Measurements from ENCODE around the gene MTNR1A. TPM values are rescaled to one million over a fixed set of nuclear protein-coding genes. Genes with fewer than 3 reads are reported as not detected.

The MTNR1A gene
- total RNA-seq, 1 experiment from 2014 or later, result 0.84 TPM

DNA sequence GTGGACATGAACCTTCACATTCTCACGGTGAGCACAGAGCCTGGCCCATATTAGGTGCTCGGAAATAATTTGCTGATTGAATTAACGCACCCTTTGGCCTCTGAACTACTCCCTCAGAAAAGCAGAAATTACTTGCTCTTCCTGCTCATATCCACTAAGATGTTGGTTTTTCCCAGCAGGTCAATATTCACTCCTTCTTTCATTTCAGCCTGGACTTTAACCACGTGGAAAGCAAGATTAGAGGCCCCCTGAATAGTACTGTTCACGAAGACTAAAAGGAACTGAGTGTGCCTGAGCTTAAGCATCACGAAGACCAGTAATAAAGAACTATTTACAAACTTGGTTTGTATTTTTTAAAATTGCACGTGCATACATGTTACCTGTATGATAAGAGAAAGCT is 9.9 kb downstream of the MTNR1A start:
- Histone ChIP-seq H4K20me1 (ENCODE audit: insufficient read depth) (no peaks in the 10 kb centered on the region), H3K4me2 (ENCODE audit: low read length) (no peak overlapping the region), H3K4me3 (replicated peaks in 1 of 2; ENCODE audit: low read depth in 1 of 2, low read length in 2 of 2) (no peak overlapping the region), H3K9me3 (ENCODE audit: control insufficient read depth in 1 of 2, insufficient read depth in 1 of 2, low read depth in 1 of 2, low read length in 2 of 2) (no peaks in the 10 kb centered on the region; a peak in 1 of 4 replicates), H3K79me2 (ENCODE audit: insufficient read depth, low read length) (no peaks in the 10 kb centered on the region), H3K9me2 (ENCODE audit: insufficient read depth) (no peaks in the 10 kb centered on the region), H3K4me1 (ENCODE audit: control insufficient read depth in 1 of 2, insufficient read depth in 2 of 2, low read length in 2 of 2) (no peaks in the 10 kb centered on the region), H3K27ac (ENCODE audit: low read depth, low read length) (no peak overlapping the region), H3K27me3 (ENCODE audit: insufficient read depth, low read length) (no peaks in the 10 kb centered on the region; the same call in 1 of the 2 replicates), H3K36me3 (ENCODE audit: control insufficient read depth in 1 of 2, insufficient read depth in 2 of 2, low read length in 2 of 2) (no peaks in the 10 kb centered on the region), H2AFZ (ENCODE audit: low read depth, low read length, poor library complexity, severe bottlenecking) (no peak overlapping the region), H3K9ac (ENCODE audit: low read length) (no peak overlapping the region)
- ChIA-PET CTCF (no interaction called here), POLR2A (no interaction called here), RAD21 (ENCODE audit: low non-redundant PET in 1 of 2, low total read pairs in 2 of 2, uncharacterized antibody in 2 of 2, unreplicated experiment in 2 of 2) (no interaction called here)
- BruUV-seq (replicated peaks), result no TSS peak
- no peak for TF ChIP-seq EZH2 (IDR thresholded peaks at IDR 0.05)
- no peak for TF ChIP-seq YY1 (IDR thresholded peaks at IDR 0.05; ENCODE audit: extremely low read depth, insufficient replicate concordance, low read depth, low read length)
- TF ChIP-seq ZFX (IDR thresholded peaks at IDR 0.05), result no peak
- no peak for TF ChIP-seq SIN3A (IDR thresholded peaks at IDR 0.05; ENCODE audit: low read depth)
- no peak for TF ChIP-seq RAD21 (IDR thresholded peaks at IDR 0.05; ENCODE audit: low read depth)
- no peak for TF ChIP-seq EZH2phosphoT487 (IDR thresholded peaks at IDR 0.05; ENCODE audit: borderline replicate concordance)
- TF ChIP-seq POLR2AphosphoS5 (IDR thresholded peaks at IDR 0.05; ENCODE audit: low read depth, low read length), result no peak
- no peak for TF ChIP-seq CTCF (IDR thresholded peaks at IDR 0.05 in 2 of 3, conservative IDR thresholded peaks at IDR 0.05 in 1 of 3; ENCODE audit: borderline replicate concordance in 1 of 3, insufficient read depth in 1 of 3, low read depth in 2 of 3, low read length in 2 of 3)
- no peak for TF ChIP-seq EGR1 (IDR thresholded peaks at IDR 0.05; ENCODE audit: low read depth)
- TF ChIP-seq, protein P1, sequence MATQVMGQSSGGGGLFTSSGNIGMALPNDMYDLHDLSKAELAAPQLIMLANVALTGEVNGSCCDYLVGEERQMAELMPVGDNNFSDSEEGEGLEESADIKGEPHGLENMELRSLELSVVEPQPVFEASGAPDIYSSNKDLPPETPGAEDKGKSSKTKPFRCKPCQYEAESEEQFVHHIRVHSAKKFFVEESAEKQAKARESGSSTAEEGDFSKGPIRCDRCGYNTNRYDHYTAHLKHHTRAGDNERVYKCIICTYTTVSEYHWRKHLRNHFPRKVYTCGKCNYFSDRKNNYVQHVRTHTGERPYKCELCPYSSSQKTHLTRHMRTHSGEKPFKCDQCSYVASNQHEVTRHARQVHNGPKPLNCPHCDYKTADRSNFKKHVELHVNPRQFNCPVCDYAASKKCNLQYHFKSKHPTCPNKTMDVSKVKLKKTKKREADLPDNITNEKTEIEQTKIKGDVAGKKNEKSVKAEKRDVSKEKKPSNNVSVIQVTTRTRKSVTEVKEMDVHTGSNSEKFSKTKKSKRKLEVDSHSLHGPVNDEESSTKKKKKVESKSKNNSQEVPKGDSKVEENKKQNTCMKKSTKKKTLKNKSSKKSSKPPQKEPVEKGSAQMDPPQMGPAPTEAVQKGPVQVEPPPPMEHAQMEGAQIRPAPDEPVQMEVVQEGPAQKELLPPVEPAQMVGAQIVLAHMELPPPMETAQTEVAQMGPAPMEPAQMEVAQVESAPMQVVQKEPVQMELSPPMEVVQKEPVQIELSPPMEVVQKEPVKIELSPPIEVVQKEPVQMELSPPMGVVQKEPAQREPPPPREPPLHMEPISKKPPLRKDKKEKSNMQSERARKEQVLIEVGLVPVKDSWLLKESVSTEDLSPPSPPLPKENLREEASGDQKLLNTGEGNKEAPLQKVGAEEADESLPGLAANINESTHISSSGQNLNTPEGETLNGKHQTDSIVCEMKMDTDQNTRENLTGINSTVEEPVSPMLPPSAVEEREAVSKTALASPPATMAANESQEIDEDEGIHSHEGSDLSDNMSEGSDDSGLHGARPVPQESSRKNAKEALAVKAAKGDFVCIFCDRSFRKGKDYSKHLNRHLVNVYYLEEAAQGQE (IDR thresholded peaks at IDR 0.05; ENCODE audit: low read depth), result no peak
- TF ChIP-seq FOSL1 (IDR thresholded peaks at IDR 0.05; ENCODE audit: low read depth), result no peak
- TF ChIP-seq CEBPB (IDR thresholded peaks at IDR 0.05; ENCODE audit: low read depth), result no peak
- no peak for TF ChIP-seq ELF1 (IDR thresholded peaks at IDR 0.05; ENCODE audit: borderline replicate concordance, low read depth)
- TF ChIP-seq CBX3 (IDR thresholded peaks at IDR 0.05; ENCODE audit: low read depth), result no peak
- TF ChIP-seq, protein P2, sequence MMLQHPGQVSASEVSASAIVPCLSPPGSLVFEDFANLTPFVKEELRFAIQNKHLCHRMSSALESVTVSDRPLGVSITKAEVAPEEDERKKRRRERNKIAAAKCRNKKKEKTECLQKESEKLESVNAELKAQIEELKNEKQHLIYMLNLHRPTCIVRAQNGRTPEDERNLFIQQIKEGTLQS (IDR thresholded peaks at IDR 0.05), result no peak
- no peak for DNase-seq (ENCODE audit: low read depth, low spot score)
- no peak for ATAC-seq
- intact Hi-C loops (cut with micrococcal nuclease), result no loop called here

All from HCT116 (cell line).